Testis (tissue), 3 donors: Measurements from ENCODE around the gene RPS15. TPM values are rescaled to one million over a fixed set of nuclear protein-coding genes. Genes with fewer than 3 reads are reported as not detected.

Experiments
- DNase-seq: peaks from one replicate; pipeline ENCODE4 v3.0.0-alpha.2; 2019
- H3K27ac ChIP-seq, 2 donors: fragments of 200-600 bp; sonication (generic); one replicate each; pipeline ENCODE4 v1.5.1; 2019
- H3K27me3 ChIP-seq: fragments of 200-600 bp; sonication (generic); one replicate; pipeline ENCODE4 v1.5.1; 2019
- H3K36me3 ChIP-seq: fragments of 200-600 bp; sonication (generic); one replicate; pipeline ENCODE4 v1.5.1; 2017; ENCODE audit warnings: low read depth; ENCODE audit errors: missing control alignments
- H3K4me1 ChIP-seq: fragments of 200-600 bp; sonication (generic); one replicate; pipeline ENCODE4 v1.5.1; 2019
- H3K4me3 ChIP-seq, 2 donors: fragments of 200-600 bp; sonication (generic); one replicate each; pipeline ENCODE4 v1.5.1; 2017 to 2019
- H3K9me3 ChIP-seq: fragments of 200-600 bp; sonication (generic); one replicate; pipeline ENCODE4 v1.5.1; 2017
- CTCF ChIP-seq, 3 experiments: fragments of 450-650 bp in 2 of 3; fragments of 200-600 bp in 1 of 3; sonication (generic) in 1 of 3; IDR thresholded peaks; one replicate each; pipeline ENCODE4 v1.5.1; 2016 to 2019; ENCODE audit warnings: antibody characterized with exemption in 3 of 3, mild to moderate bottlenecking in 2 of 3, moderate library complexity in 1 of 3
- POLR2A ChIP-seq: fragments of 450-650 bp; IDR thresholded peaks from one replicate; pipeline ENCODE4 v1.6.1; 2017; ENCODE audit warnings: antibody characterized with exemption, mild to moderate bottlenecking, moderate library complexity
- WGBS, 2 donors: methylation state at CpG; one replicate each; pipeline ENCODE4 v1.1.5; 2018; 5-methylcytosine and 5-hydroxymethylcytosine counted together
- intact Hi-C: fragments of 100-400 bp; cut with DNase I; formaldehyde crosslinking; loops from one replicate; pipeline ENCODE4 v1.15.1; 2023; ENCODE audit warnings: low total_unique reads
- polyA plus RNA-seq: library from polyadenylated mRNA; stranded (reverse); fragments of 350-450 nt; fragmentation: Illumina TruSeq; extraction: RNeasy Lipid Tissue Mini Kit (QIAGEN cat#74804); gene quantifications from one replicate; pipeline ENCODE4 v1.2.3, GENCODE V29; 2014; ENCODE audit warnings: low read depth, low replicate concordance; ENCODE audit not compliant: insufficient read depth
- total RNA-seq, 2 donors: library from RNA; depleted of rRNA; stranded (reverse); fragments of >200 nt; gene quantifications; one replicate each; pipeline ENCODE4 v1.2.3, GENCODE V29; 2016

The RPS15 gene
- total and polyA plus RNA-seq, 3 donors from 2014 or later, result 768 to 1,750 (median 1,248) TPM

GRCh38 chr19:1449467-1450442 lies 11.6 kb downstream of the RPS15 start, which contains the start of gene APC2:
Gene APC2 (plus strand): TSS chr19:1450121. CDS start chr19:1453002, 2,881 bp downstream.
- intact Hi-C loops, result no loop called here
- Histone ChIP-seq H3K4me1 (peaks cover 31% of the 10 kb centered on the region), H3K9me3 (no peaks in the 10 kb centered on the region), H3K27me3 (peaks cover 3% of the 10 kb centered on the region), H3K36me3 (no peaks in the 10 kb centered on the region), H3K4me3 (no peak within 1 kb of the TSS), H3K27ac (no peak within 1 kb of the TSS)
- DNase-seq, result no peak
- TF ChIP-seq POLR2A (no peak), CTCF (IDR thresholded peaks at IDR 0.05) (no peak)
- 4 to 6% methylated on average over 18 to 73 of the region's 74 CpGs for WGBS, 2 donors

- Histone ChIP-seq H3K27ac (no peak overlapping the region), H3K4me1 (peaks cover 28% of the 10 kb centered on the region), H3K9me3 (no peaks in the 10 kb centered on the region), H3K4me3 (no peak overlapping the region), H3K36me3 (no peaks in the 10 kb centered on the region), H3K27me3 (no peaks in the 10 kb centered on the region)
- no peak for DNase-seq
- 52 to 59% methylated on average over 15 to 22 of the region's 22 CpGs for WGBS, 2 donors
- intact Hi-C loops, result no loop called here
- no peak for TF ChIP-seq CTCF (IDR thresholded peaks at IDR 0.05)
- no peak for TF ChIP-seq POLR2A
Measured at GRCh38 chr19:1450735-1451731, 12.8 kb downstream of the RPS15 start.

GRCh38 chr19:1451916-1452801 lies 14.0 kb downstream of the RPS15 start:
- Histone ChIP-seq H3K27ac (no peak overlapping the region), H3K4me3 (no peak overlapping the region), H3K27me3 (no peaks in the 10 kb centered on the region), H3K4me1 (peaks cover 24% of the 10 kb centered on the region), H3K9me3 (no peaks in the 10 kb centered on the region), H3K36me3 (no peaks in the 10 kb centered on the region)
- WGBS, 2 donors, result 37 to 43% methylated on average over 20 to 39 of the region's 39 CpGs
- intact Hi-C loops, result no loop called here
- DNase-seq, result no peak
- TF ChIP-seq POLR2A (no peak), CTCF (IDR thresholded peaks at IDR 0.05) (no peak)

GRCh38 chr19:1452802-1453524 lies 14.8 kb downstream of the RPS15 start:
- Histone ChIP-seq H3K27me3 (no peaks in the 10 kb centered on the region), H3K9me3 (no peaks in the 10 kb centered on the region), H3K4me3 (no peak overlapping the region), H3K27ac (no peak overlapping the region), H3K4me1 (peaks cover 22% of the 10 kb centered on the region), H3K36me3 (no peaks in the 10 kb centered on the region)
- 64 to 71% methylated on average over 7 to 26 of the region's 30 CpGs for WGBS, 2 donors
- TF ChIP-seq POLR2A (no peak), CTCF (IDR thresholded peaks at IDR 0.05) (no peak)
- intact Hi-C loops, result no loop called here
- no peak for DNase-seq
